GM12864 (cell line): ENCODE results near the gene GATD1.

Experiments used
- DNase-seq: peaks from one replicate; pipeline ENCODE4 v3.0.0-alpha.2; 2011; ENCODE audit warnings: low read depth
- H3K4me3 ChIP-seq: 2 replicates; pipeline ENCODE4 v1.5.1; 2011; ENCODE audit warnings: mild to moderate bottlenecking, low read depth, low read length, control low read depth
- TF ChIP-seq, protein P1 (sequence below): IDR thresholded peaks from 2 replicates; pipeline ENCODE4 v1.5.1; 2011; ENCODE audit warnings: low read depth, mild to moderate bottlenecking, moderate library complexity, low read length, control low read depth, inconsistent platforms; ENCODE audit errors: missing control alignments

The GATD1 gene

DNA sequence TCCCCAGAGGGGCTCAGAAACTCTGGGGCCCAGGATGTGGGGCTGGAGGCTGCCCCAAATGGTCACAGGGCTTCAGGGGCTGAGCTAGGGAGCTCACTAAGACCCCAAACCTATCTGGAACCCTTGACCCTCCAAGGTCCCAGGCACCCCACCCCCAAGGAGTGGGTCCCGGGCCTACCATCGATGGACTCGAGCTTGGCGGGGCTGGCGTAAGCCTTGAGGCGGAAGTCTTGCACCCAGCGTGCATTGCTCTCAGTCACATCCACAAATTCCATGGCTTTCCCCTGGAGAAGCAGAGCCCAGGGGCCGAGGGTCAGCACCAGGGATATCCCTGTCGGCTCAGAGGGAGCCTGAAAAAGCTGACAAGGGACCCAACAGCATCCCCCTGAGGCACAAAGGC is 3.5 kb downstream of the GATD1 start:
- TF ChIP-seq, protein P1, sequence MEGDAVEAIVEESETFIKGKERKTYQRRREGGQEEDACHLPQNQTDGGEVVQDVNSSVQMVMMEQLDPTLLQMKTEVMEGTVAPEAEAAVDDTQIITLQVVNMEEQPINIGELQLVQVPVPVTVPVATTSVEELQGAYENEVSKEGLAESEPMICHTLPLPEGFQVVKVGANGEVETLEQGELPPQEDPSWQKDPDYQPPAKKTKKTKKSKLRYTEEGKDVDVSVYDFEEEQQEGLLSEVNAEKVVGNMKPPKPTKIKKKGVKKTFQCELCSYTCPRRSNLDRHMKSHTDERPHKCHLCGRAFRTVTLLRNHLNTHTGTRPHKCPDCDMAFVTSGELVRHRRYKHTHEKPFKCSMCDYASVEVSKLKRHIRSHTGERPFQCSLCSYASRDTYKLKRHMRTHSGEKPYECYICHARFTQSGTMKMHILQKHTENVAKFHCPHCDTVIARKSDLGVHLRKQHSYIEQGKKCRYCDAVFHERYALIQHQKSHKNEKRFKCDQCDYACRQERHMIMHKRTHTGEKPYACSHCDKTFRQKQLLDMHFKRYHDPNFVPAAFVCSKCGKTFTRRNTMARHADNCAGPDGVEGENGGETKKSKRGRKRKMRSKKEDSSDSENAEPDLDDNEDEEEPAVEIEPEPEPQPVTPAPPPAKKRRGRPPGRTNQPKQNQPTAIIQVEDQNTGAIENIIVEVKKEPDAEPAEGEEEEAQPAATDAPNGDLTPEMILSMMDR: no peak
- DNase-seq: no peak
- H3K4me3 ChIP-seq: no peak overlapping the region

DNA sequence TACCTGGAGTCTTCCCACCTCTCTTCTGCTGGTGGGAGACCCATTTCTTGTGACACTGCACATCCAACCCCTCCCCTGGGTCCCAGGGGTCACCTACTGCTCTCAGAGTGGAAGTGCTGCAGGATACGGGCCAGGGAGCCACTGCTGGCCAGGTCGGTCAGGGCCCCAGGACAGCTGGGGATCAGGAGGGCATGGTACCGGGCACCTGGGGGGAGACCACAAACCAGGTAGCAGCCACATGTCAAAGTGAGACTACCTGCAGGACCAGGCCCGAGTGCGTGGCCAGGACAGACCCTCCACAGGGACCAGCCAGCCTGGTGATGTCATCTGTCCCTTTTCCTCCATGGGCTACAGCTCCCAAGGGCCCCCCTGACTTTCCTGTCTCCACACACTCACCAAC is 3.9 kb downstream of the GATD1 start:
- TF ChIP-seq, protein P1: no peak
- no peak overlapping the region for H3K4me3 ChIP-seq
- DNase-seq: no peak

- H3K4me3 ChIP-seq: no peak overlapping the region
- TF ChIP-seq, protein P1: no peak
- no peak for DNase-seq
Measured at GRCh38 chr11:772429-773390, 4.6 kb downstream of the GATD1 start.

GRCh38 chr11:771617-772204 is 5.6 kb downstream of the GATD1 start:
- H3K4me3 ChIP-seq: no peak overlapping the region
- no peak for DNase-seq
- TF ChIP-seq, protein P1: no peak

DNA sequence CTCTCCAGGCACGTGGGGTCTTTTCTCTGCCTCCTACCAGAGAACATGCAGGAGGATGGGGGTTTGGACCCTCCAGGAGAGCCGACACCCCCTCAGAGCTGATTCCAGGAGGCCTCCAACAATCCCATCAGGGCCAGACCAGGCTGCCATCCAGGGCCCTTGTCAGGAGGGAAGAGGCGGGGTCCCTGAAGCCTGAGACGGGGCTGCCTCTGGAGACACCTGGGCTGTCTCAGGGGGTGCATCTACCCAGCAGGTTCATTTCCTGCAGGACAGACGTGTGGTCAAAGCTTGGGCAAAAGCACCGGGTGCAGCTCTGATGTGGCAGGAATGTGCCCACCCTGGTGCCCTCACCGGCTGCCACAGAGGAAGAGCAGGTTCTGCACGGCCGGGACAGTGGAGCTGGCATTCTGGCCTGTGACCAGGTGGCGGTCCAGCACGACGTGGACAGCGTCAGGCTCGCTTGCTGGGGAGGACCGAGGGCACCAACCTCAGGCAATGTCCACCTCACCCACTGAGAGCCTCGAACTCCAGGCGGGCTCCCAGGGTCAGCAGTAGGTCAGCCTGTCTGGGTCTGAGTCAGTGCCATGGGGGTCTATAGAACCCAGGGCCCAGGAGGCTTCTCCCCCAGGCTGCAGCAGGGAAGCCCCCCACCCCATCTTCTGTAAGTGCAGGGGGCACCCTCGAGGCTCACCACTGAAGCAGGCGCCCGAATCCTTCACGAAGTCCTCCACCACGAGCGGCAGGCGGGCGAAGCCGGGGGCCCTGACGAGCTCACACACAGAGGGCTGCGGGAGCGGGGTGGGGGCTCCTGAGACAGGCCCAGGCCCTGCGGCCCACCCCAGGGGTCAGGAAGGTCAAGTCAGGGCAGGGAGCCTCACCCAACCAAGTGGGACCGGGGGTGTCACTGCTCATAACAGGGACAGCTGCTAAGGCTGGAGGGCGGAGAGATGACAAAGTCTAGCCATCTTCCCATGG is 6.4 kb downstream of the GATD1 start:
- TF ChIP-seq, protein P1: no peak

DNA sequence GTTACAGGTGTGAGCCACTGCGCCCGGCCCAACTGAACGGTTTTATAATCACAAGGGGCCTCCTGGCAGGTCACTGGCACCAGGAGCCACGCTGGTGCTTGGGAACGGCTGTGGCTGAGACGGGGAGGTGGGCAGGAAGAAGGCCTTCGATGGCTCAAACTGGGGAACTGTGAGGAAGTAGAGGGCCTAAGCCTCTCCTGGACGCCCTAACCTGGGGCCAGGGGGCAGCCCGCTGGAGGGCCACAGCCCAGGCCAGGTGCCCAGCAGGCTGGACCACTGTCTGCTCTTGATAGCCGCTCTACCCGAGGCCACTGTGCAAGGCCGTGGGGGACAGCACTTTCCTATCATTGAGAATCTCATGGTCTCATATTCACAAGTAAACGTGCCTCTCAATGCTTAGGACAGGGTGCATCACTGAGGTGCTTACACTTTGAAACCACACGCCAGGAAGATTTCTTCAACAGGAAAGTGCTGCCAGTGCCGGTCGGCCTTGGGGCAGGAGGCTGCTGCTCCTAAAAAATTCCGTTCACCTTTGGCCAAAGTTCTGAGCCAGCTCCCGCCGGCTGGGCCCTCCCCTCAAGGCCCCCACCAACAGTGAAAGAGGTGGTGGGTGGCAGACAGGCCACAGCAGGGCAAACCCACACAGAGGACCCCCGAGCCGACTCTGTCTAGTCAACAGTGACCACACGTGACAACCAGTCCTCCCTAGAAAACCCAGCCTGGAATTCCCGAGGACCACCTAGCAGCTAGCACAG is 7.2 kb downstream of the GATD1 start:
- no peak for DNase-seq
- no peak overlapping the region for H3K4me3 ChIP-seq
- TF ChIP-seq, protein P1: no peak

More for the DNA sequence above, 6.4 kb downstream of the GATD1 start:
- DNase-seq: no peak
- no peak overlapping the region for H3K4me3 ChIP-seq
